Suprapubic skin (tissue), 4 donors: ENCODE measurements around the gene MAML2. TPM values are rescaled to one million over a fixed set of nuclear protein-coding genes. Genes with fewer than 3 reads are reported as not detected.

Experiments
- DNase-seq, 2 donors: peaks; one replicate each; pipeline ENCODE4 v3.0.0-alpha.2; 2019; ENCODE audit warnings: low spot score in 2 of 2
- H3K27ac ChIP-seq: fragments of 200-600 bp; sonication (generic); one replicate; pipeline ENCODE4 v1.5.1; 2019
- H3K27me3 ChIP-seq: fragments of 200-600 bp; sonication (generic); one replicate; pipeline ENCODE4 v1.5.1; 2019
- H3K36me3 ChIP-seq: fragments of 200-600 bp; sonication (generic); one replicate; pipeline ENCODE4 v1.5.1; 2019
- H3K4me1 ChIP-seq: fragments of 200-600 bp; sonication (generic); one replicate; pipeline ENCODE4 v1.5.1; 2019
- H3K4me3 ChIP-seq: fragments of 200-600 bp; sonication (generic); one replicate; pipeline ENCODE4 v1.5.1; 2019; ENCODE audit warnings: mild to moderate bottlenecking
- H3K9me3 ChIP-seq: fragments of 200-600 bp; sonication (generic); one replicate; pipeline ENCODE4 v1.5.1; 2019
- CTCF ChIP-seq, 2 donors: fragments of 200-600 bp in 1 of 2; fragments of 450-650 bp in 1 of 2; sonication (generic) in 1 of 2; IDR thresholded peaks; one replicate each; pipeline ENCODE4 v1.5.1; 2016 to 2019; ENCODE audit warnings: antibody characterized with exemption in 2 of 2, mild to moderate bottlenecking in 1 of 2, moderate library complexity in 1 of 2
- EP300 ChIP-seq: sonication (generic); formaldehyde crosslinking; IDR thresholded peaks from one replicate; pipeline ENCODE4 v1.6.1; 2017; ENCODE audit warnings: antibody characterized with exemption
- POLR2A ChIP-seq, 2 donors: fragments of 450-650 bp; IDR thresholded peaks; one replicate each; pipeline ENCODE4 v1.6.1; 2017; ENCODE audit warnings: antibody characterized with exemption in 2 of 2, mild to moderate bottlenecking in 2 of 2, moderate library complexity in 2 of 2
- POLR2AphosphoS5 ChIP-seq, 3 donors: sonication (generic); formaldehyde crosslinking; IDR thresholded peaks; one replicate each; pipeline ENCODE4 v1.6.1; 2017; ENCODE audit warnings: antibody characterized with exemption in 3 of 3
- WGBS: methylation state at CpG from one replicate; pipeline ENCODE4 v1.1.5; 2018; 5-methylcytosine and 5-hydroxymethylcytosine counted together
- total RNA-seq, 4 donors: library from RNA; depleted of rRNA; stranded (reverse); fragments of >200 nt; gene quantifications; one replicate each; pipeline ENCODE4 v1.1.0, GENCODE V29; 2016

Gene MAML2
- total RNA-seq, 4 donors from 2014 or later = 24.9 to 44.4 (median 30.9) TPM

DNA sequence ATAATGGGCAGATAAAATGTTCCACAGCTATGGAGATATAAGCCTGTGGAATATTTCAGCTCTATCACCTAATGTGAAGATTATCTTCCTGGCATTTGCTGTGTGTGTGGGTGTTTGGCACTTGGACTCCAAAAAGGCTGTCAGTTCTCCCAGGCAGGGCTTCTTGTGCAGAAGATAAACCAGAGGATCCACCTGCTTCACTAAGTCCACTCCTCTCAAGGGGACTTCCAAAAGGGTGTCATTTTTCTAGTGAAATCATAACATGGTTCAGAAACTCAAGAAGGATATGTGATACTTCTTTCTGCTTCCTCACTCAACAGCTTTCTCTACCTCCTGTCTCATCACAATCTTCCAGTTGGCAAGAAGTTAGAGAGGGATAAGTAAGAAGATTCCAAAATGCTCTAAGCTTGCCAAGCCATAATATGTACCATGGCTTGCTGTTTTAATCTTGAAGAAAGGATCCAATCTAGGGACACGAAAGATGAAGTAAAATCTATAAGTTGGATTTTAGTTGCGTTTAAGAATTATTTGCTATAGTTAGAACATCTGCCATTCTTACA is 212.9 kb downstream of the MAML2 start:
- peaks cover 43% of the 10 kb centered on the region for H3K4me1 ChIP-seq
- no peaks in the 10 kb centered on the region for H3K36me3 ChIP-seq
- no peak overlapping the region for H3K4me3 ChIP-seq
- 77% methylated on average over 2 of the region's 2 CpGs for WGBS
- TF ChIP-seq CTCF (IDR thresholded peaks at IDR 0.05) = no peak
- TF ChIP-seq POLR2A (IDR thresholded peaks at IDR 0.05) = no peak
- no peak for TF ChIP-seq POLR2AphosphoS5 (IDR thresholded peaks at IDR 0.05)
- no peak for TF ChIP-seq EP300
- no peak overlapping the region for H3K27ac ChIP-seq
- no peak for DNase-seq
- H3K9me3 ChIP-seq = no peaks in the 10 kb centered on the region
- no peaks in the 10 kb centered on the region for H3K27me3 ChIP-seq

DNA sequence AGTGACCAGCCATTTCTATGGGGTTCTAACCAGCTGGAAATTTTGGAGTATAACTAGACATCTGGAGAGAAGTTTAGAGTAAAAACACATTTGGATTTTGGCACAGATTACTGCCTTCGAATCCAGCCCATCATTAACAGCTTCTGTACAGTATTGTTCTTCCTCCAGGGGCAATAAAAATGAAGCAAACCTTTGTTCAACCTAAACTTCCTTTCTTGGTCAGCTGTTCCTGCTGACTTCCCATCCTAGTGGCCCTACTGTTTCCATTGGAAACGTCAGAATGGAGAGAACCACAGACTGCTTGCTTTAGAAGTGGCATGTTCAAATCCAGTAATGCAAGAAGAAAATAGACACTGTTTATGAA is 215.4 kb downstream of the MAML2 start:
- Histone ChIP-seq H3K4me1 (peaks cover 42% of the 10 kb centered on the region), H3K27me3 (no peaks in the 10 kb centered on the region), H3K4me3 (no peak overlapping the region), H3K9me3 (no peaks in the 10 kb centered on the region), H3K36me3 (no peaks in the 10 kb centered on the region), H3K27ac (no peak overlapping the region)
- 22% methylated on average over 2 of the region's 2 CpGs for WGBS
- DNase-seq = no peak
- TF ChIP-seq POLR2AphosphoS5 (IDR thresholded peaks at IDR 0.05) (no peak), CTCF (IDR thresholded peaks at IDR 0.05) (no peak), POLR2A (IDR thresholded peaks at IDR 0.05) (no peak), EP300 (no peak)

- H3K27ac ChIP-seq = no peak overlapping the region
- 66% methylated on average over 4 of the region's 4 CpGs for WGBS
- H3K27me3 ChIP-seq = no peaks in the 10 kb centered on the region
- peaks cover 47% of the 10 kb centered on the region for H3K4me1 ChIP-seq
- TF ChIP-seq POLR2AphosphoS5 (IDR thresholded peaks at IDR 0.05) = no peak
- TF ChIP-seq EP300 = no peak
- TF ChIP-seq POLR2A (IDR thresholded peaks at IDR 0.05) = no peak
- TF ChIP-seq CTCF (IDR thresholded peaks at IDR 0.05) = no peak
- DNase-seq = no peak
- H3K4me3 ChIP-seq = no peak overlapping the region
- H3K9me3 ChIP-seq = no peaks in the 10 kb centered on the region
- no peaks in the 10 kb centered on the region for H3K36me3 ChIP-seq
Observed at GRCh38 chr11:96126917-96127595, 215.9 kb downstream of the MAML2 start.

GRCh38 chr11:96125400-96125799 is 217.6 kb downstream of the MAML2 start:
- no peaks in the 10 kb centered on the region for H3K9me3 ChIP-seq
- H3K4me1 ChIP-seq = peaks cover 46% of the 10 kb centered on the region
- no peak overlapping the region for H3K27ac ChIP-seq
- no peaks in the 10 kb centered on the region for H3K27me3 ChIP-seq
- 59% methylated on average over 7 of the region's 7 CpGs for WGBS
- H3K36me3 ChIP-seq = no peaks in the 10 kb centered on the region
- TF ChIP-seq EP300 (no peak), CTCF (IDR thresholded peaks at IDR 0.05) (no peak), POLR2A (IDR thresholded peaks at IDR 0.05) (no peak)
- DNase-seq = no peak
- no peak overlapping the region for H3K4me3 ChIP-seq

- Histone ChIP-seq H3K36me3 (no peaks in the 10 kb centered on the region), H3K4me1 (peaks cover 36% of the 10 kb centered on the region), H3K9me3 (no peaks in the 10 kb centered on the region), H3K27me3 (no peaks in the 10 kb centered on the region), H3K27ac (no peak overlapping the region), H3K4me3 (no peak overlapping the region)
- DNase-seq = no peak
- 71% methylated on average over 2 of the region's 2 CpGs for WGBS
- TF ChIP-seq CTCF (IDR thresholded peaks at IDR 0.05) (no peak), EP300 (no peak), POLR2AphosphoS5 (IDR thresholded peaks at IDR 0.05) (no peak), POLR2A (IDR thresholded peaks at IDR 0.05) (no peak)
Observed at GRCh38 chr11:96124155-96124554, 218.8 kb downstream of the MAML2 start.
